ENCODE data around the gene FSIP1. TPM values are rescaled to one million over a fixed set of nuclear protein-coding genes. Genes with fewer than 3 reads are reported as not detected.
A peak's percentile ranks its signal among the peaks of the same experiment; 100 is the strongest.

Gene FSIP1
- total and polyA plus RNA-seq, 9 of the 15 experiments (the other 6 are each of a cell fraction or from before 2014, with no cell fraction given): 0.07 to 0.51 (median 0.29) TPM

GRCh38 chr15:39699516-39700374 is 82.9 kb downstream of the FSIP1 start:
- 21% methylated on average over 3 of the region's 3 CpGs for WGBS (ENCODE audit: insufficient coverage, low coverage, missing lambda C conversion rate)
- 0 out of 3 replicates have a peak, but pooled peaks have one; percentile 34 for ATAC-seq
- Histone ChIP-seq H3K27ac (ENCODE audit: extremely low read depth, low read depth, low read length) (peak overlapping the region; percentile 80), H4K20me1 (replicated peaks; ENCODE audit: control insufficient read depth, insufficient read depth, low read length) (no peaks in the 10 kb centered on the region), H3K4me1 (replicated peaks in 1 of 2; ENCODE audit: control insufficient read depth in 2 of 2, insufficient read depth in 2 of 2, low read length in 2 of 2) (peaks cover 14 to 38% of the 10 kb centered on the region in 2 experiments), H3K9ac (ENCODE audit: insufficient read depth in 1 of 2, low read depth in 2 of 2, low read length in 2 of 2) (peak overlapping the region; percentile 43 to 54; a peak in 3 of 4 replicates), H3K79me2 (ENCODE audit: control insufficient read depth, insufficient read depth, low read length) (no peaks in the 10 kb centered on the region), H3K36me3 (ENCODE audit: control insufficient read depth, insufficient read depth, low read length) (no peaks in the 10 kb centered on the region), H2AFZ (ENCODE audit: low read depth, low read length) (peak overlapping the region; percentile 77), H3K4me2 (ENCODE audit: insufficient read depth, low read length) (peak overlapping the region; percentile 27), H3K27me3 (ENCODE audit: control insufficient read depth in 2 of 2, insufficient read depth in 2 of 2, low read length in 2 of 2) (no peaks in the 10 kb centered on the region), H3K4me3 (no peak overlapping the region), H3K9me1 (ENCODE audit: control insufficient read depth, insufficient read depth, low read length) (no peaks in the 10 kb centered on the region), H3K9me3 (replicated peaks; ENCODE audit: control insufficient read depth, insufficient read depth, low read depth, low read length) (0 out of 2 replicates have a peak, but pooled peaks cover 3% of the 10 kb centered on the region)
- ChIA-PET CTCF (ENCODE audit: low intra/inter-chr PET ratio) (no interaction called here), POLR2A (interaction anchor here (0.6 to 3.0 kb wide), 6 partner anchors 9 to 438 kb away, joined by 3 to 9 read pairs (median 4); no protein-coding TSS in a partner anchor)
- peak in 1 of 4 experiments; percentile 27 for DNase-seq (ENCODE audit: extremely low read depth in 1 of 4, low spot score in 3 of 4)
- BruUV-seq (replicated peaks): TSS peak; percentile 79
- in situ Hi-C loops (cut with MboI) (no loop called here), intact Hi-C loops (cut with micrococcal nuclease) (no loop called here)
- no peak for FAIRE-seq
- TF ChIP-seq PHF20 (IDR thresholded peaks at IDR 0.05; ENCODE audit: partially characterized antibody) (no peak), YY1 (IDR thresholded peaks at IDR 0.05; ENCODE audit: borderline replicate concordance in 1 of 3, control insufficient read depth in 1 of 3, extremely low read depth in 1 of 3, insufficient read depth in 3 of 3, insufficient read length in 1 of 3, insufficient replicate concordance in 2 of 3, low read depth in 1 of 3, low read length in 2 of 3) (no peak), ZNF121 (CRISPR knock-in tag; conservative IDR thresholded peaks at IDR 0.05) (no peak), ZNF644 (tag; IDR thresholded peaks at IDR 0.05; ENCODE audit: low read depth) (no peak), ZFPM2 (CRISPR knock-in tag; IDR thresholded peaks at IDR 0.05) (no peak), SNIP1 (IDR thresholded peaks at IDR 0.05; ENCODE audit: low read depth) (no peak), ZFP30 (CRISPR knock-in tag; IDR thresholded peaks at IDR 0.05; ENCODE audit: borderline replicate concordance) (no peak), GATA2 (CRISPR knock-in tag; IDR thresholded peaks at IDR 0.05) (no peak), IFI16 (CRISPR knock-in tag; IDR thresholded peaks at IDR 0.05) (no peak), KLF16 (IDR thresholded peaks at IDR 0.05) (no peak), NR1H2 (CRISPR knock-in tag; IDR thresholded peaks at IDR 0.05) (no peak), ILK (tag; IDR thresholded peaks at IDR 0.05; ENCODE audit: borderline replicate concordance, low read depth) (no peak), MECOM (CRISPR knock-in tag; IDR thresholded peaks at IDR 0.05) (0 out of 2 replicates have a peak, but pooled peaks have one; percentile 13), NFATC3 (IDR thresholded peaks at IDR 0.05) (no peak), ZNF165 (CRISPR knock-in tag; IDR thresholded peaks at IDR 0.05; ENCODE audit: borderline replicate concordance) (no peak), BRF1 (IDR thresholded peaks at IDR 0.05; ENCODE audit: borderline replicate concordance, extremely low read depth, insufficient read length) (no peak), ZBED1 (IDR thresholded peaks at IDR 0.05) (no peak), ZNF77 (CRISPR knock-in tag; IDR thresholded peaks at IDR 0.05) (no peak)
- TF ChIP-seq, protein P1, sequence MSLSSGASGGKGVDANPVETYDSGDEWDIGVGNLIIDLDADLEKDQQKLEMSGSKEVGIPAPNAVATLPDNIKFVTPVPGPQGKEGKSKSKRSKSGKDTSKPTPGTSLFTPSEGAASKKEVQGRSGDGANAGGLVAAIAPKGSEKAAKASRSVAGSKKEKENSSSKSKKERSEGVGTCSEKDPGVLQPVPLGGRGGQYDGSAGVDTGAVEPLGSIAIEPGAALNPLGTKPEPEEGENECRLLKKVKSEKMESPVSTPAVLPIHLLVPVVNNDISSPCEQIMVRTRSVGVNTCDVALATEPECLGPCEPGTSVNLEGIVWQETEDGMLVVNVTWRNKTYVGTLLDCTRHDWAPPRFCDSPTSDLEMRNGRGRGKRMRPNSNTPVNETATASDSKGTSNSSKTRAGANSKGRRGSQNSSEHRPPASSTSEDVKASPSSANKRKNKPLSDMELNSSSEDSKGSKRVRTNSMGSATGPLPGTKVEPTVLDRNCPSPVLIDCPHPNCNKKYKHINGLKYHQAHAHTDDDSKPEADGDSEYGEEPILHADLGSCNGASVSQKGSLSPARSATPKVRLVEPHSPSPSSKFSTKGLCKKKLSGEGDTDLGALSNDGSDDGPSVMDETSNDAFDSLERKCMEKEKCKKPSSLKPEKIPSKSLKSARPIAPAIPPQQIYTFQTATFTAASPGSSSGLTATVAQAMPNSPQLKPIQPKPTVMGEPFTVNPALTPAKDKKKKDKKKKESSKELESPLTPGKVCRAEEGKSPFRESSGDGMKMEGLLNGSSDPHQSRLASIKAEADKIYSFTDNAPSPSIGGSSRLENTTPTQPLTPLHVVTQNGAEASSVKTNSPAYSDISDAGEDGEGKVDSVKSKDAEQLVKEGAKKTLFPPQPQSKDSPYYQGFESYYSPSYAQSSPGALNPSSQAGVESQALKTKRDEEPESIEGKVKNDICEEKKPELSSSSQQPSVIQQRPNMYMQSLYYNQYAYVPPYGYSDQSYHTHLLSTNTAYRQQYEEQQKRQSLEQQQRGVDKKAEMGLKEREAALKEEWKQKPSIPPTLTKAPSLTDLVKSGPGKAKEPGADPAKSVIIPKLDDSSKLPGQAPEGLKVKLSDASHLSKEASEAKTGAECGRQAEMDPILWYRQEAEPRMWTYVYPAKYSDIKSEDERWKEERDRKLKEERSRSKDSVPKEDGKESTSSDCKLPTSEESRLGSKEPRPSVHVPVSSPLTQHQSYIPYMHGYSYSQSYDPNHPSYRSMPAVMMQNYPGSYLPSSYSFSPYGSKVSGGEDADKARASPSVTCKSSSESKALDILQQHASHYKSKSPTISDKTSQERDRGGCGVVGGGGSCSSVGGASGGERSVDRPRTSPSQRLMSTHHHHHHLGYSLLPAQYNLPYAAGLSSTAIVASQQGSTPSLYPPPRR (CRISPR knock-in tag; IDR thresholded peaks at IDR 0.05; ENCODE audit: borderline replicate concordance): no peak

All from K562 (cell line).